Left renal pelvis (tissue), 4 donors: ENCODE data around the gene TANGO2. TPM values are rescaled to one million over a fixed set of nuclear protein-coding genes. Genes with fewer than 3 reads are reported as not detected.

Experiments
- DNase-seq, 4 donors: peaks; one replicate each; pipeline ENCODE4 v3.0.0-alpha.2; 2013; ENCODE audit warnings: low read depth in 4 of 4, low spot score in 3 of 4
- polyA plus RNA-seq, 4 donors: library from polyadenylated mRNA; unstranded; fragments of 120-200 nt; gene quantifications; one replicate each; pipeline ENCODE4 v1.2.1, GENCODE V29; 2013; ENCODE audit not compliant: insufficient read length in 4 of 4

TANGO2 gene
- polyA plus RNA-seq, 4 donors: 8.9 to 14.6 (median 11.4) TPM

GRCh38 chr22:20039683-20040325 is 18.9 kb downstream of the TANGO2 start:
- DNase-seq: no peak

DNA sequence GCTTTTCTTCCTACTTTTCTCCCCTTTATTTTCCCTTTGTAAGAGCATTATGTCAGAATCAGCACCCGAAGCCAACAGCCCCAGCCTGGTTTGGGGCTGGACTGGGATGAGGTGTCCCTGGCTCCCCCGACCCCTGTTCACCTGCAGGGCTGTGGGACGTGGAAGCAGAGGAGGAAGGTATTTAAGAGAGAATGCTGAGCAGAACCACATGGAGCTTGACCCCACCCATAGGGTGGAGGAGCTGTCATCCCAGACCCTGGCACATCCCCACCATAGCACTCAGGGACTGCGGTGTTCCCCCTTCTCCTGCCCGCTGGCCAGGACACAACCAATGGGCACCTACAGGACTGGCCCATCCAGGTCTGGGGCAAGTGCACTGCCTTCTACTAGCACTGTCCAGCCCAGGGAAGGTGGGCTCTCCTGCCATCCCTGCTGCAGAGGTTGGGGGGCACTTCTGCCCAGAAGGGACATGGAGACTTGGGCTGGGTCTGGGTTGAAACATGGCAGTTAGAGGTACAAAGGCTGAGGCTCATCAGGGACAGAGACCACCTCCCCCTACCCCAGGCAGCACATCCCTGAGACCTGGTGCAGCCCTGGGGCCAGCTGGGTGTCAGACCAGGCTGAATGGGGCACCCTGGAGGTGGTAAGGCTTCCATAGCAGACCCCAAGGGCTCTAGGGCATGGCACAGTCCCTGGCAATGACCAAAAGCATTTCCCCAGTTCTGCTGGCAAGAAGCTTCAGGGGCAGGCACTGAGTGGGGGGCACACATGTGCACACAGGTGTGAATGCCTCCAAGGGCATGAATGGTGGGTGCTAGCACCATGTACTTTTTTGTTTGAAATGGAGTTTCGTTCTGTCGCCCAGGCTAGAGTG is 19.7 kb downstream of the TANGO2 start:
- no peak for DNase-seq

DNA sequence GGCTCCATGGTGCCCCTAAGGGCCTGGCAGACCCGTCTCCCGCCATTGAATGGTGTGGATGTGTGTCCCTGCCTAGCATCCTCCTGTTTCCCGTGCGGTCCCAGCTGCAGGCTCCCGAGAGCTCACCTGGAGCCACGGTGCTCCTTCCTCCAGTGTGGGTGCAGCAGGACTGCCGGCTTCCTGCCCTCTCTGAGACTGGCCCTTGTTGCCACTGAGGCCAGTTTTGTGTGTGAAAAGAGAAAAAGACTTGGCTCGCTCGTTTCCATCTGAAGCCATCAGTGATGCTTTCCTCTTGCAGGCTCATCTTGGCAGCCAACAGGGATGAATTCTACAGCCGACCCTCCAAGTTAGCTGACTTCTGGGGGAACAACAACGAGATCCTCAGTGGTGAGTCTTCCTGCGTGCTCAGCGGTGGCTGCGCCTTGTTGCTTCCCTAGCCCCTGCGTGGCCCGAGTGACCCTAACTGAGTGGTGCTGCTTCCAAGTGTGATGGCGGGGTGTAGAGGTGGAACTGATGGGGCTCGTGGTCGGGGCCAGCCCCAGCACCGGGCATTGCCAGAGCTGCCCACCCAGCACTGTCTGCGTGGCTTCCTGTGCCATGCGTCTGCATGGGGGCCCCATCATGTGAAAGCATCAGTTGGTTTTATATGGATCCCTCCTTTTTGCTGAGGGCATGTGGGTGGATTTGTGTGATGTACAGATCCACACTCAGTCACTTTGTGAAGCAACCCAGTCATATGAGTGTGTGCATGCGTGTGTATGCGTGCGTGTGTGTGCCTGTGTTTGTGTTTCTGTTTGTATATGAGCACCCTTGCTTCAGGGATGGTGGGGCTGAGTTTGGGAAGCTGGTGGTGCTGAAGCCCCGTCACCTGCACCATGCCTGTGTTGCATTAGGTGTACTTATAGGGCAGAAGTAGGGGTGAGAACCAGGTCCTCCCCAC is 22.4 kb downstream of the TANGO2 start:
- DNase-seq: no peak

- no peak for DNase-seq
These were observed 23.1 kb downstream of the TANGO2 start for GRCh38 chr22:20043997-20044342.

DNA sequence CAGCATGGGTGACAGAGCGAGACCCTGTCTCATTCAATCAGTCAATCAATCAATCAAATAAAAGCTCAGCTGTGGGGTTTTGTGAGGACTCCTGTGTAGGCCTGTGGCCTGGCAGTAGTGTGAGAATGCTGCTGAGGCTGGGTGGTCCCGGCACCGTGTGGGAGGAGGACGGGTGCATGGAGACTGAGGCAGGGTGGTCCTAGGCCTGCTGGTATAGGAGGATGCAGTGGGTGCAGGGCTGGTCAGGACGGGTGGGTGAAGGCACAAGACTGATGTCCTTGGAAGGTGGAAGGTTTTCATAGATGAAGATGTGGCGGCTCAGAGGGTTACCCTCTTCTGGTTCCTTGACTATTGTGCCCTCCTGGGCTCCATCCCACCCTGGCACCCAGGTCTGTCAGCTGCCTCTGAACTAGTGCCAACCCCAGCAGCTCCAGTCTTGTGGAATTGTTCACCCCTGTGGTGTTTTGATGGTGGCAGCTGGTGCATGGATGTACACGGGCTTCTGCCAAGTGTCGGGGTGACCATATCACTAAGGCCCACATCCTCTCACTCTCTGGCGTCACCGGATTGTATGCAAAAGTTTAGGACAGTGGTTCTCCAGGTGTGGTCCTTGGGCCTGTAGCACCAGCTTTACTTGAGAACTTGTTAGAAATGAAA is 23.7 kb downstream of the TANGO2 start:
- DNase-seq: no peak

DNA sequence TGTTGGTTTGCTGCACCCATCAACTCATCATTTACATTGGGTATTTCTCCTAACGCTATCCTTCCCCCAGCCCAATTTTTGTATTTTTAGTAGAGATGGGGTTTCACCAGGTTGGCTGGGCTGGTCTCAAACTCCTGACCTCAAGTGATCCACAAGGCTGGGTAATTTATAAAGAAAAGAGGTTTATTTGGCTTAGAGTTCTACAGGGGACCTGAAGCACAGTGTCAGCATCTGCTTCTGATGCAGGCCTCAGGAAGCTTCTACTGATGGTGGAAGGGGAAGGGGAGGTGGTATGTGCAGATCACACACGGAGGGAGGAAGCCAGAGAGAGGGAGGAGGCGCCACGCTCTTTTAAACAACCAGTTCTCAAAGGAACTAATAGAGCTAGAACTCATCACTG is 25.8 kb downstream of the TANGO2 start:
- DNase-seq: no peak

DNA sequence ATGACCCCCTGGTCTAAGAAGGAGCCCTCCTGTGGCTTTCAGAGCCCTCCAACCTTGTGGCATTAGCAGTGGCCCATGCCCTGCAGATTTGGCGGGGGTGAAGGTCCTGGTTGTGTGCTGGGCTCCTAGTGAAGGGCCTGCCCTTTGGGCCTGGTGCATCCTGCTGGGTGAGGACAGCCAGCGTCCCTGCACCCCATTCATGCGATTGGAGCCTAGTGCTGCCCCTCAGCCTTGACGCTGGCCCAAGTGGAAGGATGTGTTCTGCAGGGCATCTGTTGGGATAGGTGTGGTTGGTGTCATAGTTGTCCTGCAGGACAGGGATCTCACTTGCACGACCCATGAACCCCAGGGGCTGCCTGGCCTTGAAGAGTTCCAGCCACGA is 31.0 kb downstream of the TANGO2 start:
- no peak for DNase-seq

DNA sequence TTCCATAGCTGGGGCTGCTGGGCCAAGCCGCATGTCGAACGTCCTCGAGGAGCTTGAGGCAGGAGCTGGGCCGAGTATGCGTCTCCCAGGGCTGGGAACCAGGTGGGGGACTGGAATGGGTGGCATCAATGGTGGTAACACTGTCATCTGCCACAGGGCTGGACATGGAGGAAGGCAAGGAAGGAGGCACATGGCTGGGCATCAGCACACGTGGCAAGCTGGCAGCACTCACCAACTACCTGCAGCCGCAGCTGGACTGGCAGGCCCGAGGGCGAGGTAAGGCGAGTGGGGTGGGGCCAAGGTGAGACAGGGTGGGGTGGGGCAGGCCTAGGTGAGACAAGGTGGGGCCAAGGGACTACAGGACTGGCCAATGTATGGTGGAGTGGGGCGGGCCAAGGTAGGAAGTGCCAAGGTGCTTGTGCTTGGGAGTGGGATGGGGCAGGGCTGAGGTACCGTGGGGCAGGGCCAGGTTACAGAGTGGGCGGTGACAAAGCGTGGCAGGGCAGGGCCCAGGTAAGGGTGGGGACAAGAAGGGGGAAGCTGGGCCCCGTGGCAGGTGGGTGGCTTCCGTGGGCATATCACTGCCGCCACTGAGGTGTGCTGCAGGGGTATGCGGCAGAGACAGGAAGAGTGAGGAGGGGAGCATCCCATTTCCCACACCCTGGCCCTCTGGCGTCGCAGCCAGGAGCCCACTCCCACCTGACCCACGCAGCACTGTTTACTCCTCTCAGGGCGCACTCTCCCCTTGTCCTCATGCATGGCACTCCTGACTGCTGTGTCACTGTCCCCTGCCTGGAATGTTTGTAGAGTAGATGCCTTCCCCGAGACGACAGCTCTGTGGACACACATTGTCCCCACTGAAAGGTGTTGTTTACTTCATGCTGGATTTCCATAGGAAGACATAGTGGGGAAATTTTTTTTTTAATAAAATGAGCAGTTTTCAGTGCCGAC is 31.7 kb downstream of the TANGO2 start:
- no peak for DNase-seq

- DNase-seq: no peak
These were observed 32.6 kb downstream of the TANGO2 start for GRCh38 chr22:20053407-20054033.

- DNase-seq: no peak
These were observed 33.1 kb downstream of the TANGO2 start for GRCh38 chr22:20054034-20054427.

DNA sequence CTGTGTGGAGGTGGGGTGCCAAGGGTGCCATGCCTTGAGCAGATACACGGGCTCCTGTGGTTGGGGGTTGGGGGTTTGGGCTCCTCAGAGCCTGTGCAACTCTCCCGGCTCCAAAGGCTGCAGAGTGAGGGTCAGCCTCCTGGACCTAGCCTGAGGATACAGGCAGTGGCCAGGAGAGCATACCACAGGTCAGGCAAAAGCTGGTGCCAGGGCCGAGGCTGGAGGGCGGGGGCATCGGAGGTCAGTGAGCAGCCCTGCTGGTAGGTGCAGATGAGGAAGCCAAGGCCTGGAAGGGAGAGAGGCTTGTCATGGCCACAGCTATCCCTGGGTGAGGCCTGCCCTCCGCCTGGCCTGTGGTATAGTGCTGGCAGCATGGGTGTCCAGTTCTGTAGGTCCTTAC is 33.6 kb downstream of the TANGO2 start:
- no peak for DNase-seq

- DNase-seq: no peak
These were observed 34.2 kb downstream of the TANGO2 start for GRCh38 chr22:20055144-20055543.

DNA sequence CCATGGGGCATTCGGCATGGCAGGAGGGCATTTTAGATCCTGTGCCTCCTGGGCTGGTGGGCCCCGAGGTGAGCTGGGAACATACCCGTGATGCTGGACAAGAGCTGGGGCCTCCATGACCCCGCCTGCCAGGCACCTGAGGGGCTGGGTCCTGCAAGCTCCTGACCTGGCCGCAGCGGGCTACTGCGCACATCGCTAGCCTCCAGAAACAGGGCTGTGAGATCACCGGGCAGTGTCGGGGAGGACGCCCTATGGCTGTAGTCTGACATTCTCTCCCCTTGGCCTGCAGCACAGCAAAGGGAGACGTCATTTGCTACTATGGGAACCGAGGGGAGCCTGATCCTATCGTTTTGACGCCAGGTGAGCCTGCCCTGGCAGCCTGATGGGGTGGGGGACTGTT is 34.7 kb downstream of the TANGO2 start:
- no peak for DNase-seq

GRCh38 chr22:20056161-20056560 is 35.3 kb downstream of the TANGO2 start:
- no peak for DNase-seq

DNA sequence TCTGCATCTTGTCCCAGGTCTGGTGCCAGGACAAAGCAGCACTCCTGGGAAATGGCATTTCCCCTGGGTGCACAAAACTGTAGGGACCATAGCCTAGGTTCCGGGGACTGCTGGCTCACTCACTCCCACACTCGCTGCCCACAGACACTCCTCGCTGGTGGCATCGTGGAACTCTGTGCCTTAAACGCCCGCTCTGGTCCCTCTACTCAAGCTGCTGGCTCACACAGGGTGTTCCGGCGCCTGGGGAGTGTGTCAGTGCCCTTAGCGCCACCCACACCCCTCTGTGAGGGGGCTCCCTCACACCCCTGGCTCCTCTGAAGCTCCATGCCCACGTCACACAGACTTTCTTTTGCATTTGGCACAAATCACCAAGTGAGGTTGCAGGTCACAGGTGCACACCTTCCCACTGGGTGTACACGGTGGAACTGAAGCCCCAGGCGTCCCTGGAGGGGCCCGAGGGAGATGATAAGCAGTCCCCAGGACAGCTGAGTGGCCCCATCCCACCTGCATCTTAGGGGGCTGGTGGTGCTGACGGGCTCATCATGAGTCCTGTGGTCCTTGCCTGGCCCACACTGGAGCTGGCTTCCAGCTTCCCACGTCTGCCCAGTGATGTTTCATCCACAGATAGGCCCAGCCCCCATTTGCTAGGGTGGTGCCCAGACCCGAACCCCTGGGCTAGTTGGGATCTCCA is 35.9 kb downstream of the TANGO2 start:
- DNase-seq: no peak

- DNase-seq: no peak
These were observed 36.8 kb downstream of the TANGO2 start for GRCh38 chr22:20057596-20058268.

DNA sequence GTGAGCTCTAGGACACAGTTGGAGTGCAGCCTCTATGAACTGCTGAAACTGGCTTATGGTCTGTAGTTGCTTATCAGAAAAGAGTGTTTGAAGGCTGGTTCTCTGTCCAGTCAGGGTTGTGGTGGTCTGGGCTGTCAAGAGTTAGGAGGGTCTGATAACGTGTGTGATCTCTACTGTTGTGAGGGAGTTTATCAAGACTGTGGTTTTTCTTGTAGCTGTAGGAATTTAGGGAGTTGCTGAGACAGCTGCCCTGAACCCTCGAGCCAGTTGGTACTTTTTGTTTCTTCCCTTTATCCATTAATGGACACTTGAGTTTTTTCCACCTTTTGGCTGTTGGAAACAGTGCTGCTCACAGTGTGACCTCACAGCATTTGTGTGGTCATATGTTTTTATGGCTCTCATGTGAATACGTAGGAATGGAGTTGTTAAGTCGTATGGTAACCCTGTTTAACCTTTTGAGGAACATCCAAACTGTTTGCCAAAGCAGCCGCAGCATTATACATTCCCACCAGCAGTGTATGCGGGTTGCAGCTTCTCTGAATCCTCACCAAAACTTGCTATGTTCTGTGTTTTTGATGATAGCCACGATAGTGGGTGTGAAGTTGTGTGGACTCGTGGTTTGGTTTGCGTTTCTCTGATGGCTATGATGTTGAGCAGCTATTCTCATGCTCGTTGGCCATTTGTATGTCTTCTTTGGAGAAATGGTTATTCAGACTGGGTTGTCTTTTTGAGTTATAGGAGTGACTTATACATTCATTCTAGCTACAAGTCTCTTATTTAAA is 38.3 kb downstream of the TANGO2 start:
- no peak for DNase-seq
